ENCODE data around the gene COG7.
"Not testable (repeated sequence)": the region's sequence is repeated elsewhere in the genome, so short reads cannot be mapped to it uniquely, and the experiment has no call there.

COG7 gene

DNA sequence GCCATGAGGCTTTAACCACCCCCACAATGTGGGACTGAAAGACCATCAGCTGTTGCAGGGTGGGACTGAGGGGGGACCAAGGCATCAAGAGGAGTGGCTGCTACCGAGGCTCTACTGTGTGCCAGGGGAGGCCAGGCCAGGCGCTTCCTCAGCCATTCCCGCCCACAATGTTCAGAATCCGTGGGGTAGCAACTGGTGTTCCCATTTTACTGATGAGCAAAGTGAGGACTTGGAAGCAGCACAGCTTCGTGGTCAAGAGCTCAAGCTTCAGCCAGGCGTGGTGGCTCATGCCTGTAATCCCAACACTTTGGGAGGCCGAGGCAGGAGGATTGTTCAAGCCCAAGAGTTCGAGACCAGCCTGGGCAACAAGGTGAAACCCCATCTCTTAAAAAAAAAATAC, 85.0 kb downstream of the COG7 start:
- H3K36me3 ChIP-seq (replicated peaks): no peaks in the 10 kb centered on the region
- TF ChIP-seq, protein P1, sequence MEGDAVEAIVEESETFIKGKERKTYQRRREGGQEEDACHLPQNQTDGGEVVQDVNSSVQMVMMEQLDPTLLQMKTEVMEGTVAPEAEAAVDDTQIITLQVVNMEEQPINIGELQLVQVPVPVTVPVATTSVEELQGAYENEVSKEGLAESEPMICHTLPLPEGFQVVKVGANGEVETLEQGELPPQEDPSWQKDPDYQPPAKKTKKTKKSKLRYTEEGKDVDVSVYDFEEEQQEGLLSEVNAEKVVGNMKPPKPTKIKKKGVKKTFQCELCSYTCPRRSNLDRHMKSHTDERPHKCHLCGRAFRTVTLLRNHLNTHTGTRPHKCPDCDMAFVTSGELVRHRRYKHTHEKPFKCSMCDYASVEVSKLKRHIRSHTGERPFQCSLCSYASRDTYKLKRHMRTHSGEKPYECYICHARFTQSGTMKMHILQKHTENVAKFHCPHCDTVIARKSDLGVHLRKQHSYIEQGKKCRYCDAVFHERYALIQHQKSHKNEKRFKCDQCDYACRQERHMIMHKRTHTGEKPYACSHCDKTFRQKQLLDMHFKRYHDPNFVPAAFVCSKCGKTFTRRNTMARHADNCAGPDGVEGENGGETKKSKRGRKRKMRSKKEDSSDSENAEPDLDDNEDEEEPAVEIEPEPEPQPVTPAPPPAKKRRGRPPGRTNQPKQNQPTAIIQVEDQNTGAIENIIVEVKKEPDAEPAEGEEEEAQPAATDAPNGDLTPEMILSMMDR (IDR thresholded peaks at IDR 0.05; ENCODE audit: low read depth, low read length, missing control alignments): no peak
- DNase-seq: no peak

DNA sequence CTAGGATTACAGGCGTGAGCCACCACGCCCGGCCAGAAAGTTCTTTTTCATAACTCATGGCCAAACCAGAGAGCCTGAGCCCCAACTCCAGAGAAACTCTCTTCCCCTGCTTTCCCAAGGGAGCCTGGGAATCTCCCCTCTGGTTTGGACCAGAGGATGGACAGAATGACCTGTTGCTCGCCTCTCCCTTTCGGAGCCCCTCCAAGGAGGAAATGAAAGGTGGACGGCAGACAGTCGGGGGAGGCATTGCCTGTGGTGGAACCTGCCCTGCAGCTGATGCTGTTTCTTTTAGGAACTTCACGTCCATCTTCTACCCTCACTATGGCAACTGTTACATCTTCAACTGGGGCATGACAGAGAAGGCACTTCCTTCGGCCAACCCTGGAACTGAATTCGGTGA, 85.4 kb downstream of the COG7 start:
- H3K36me3 ChIP-seq (replicated peaks): no peaks in the 10 kb centered on the region
- no peak overlapping the region for H3K4me3 ChIP-seq (ENCODE audit: low read depth, low read length)
- in situ Hi-C loops (cut with HindIII; ENCODE audit: low pct_ligation_motif_present, low sequenced_read_pairs): no loop called here
- H3K27ac ChIP-seq: no peak overlapping the region
- DNase-seq: no peak
- TF ChIP-seq, protein P1 (IDR thresholded peaks at IDR 0.05; ENCODE audit: low read depth, low read length, missing control alignments): no peak
- no peaks in the 10 kb centered on the region for H3K27me3 ChIP-seq (replicated peaks)

More for the DNA sequence above, 85.0 kb downstream of the COG7 start:
- no peak overlapping the region for H3K27ac ChIP-seq
- no peak overlapping the region for H3K4me3 ChIP-seq (ENCODE audit: low read depth, low read length)
- in situ Hi-C loops (cut with HindIII; ENCODE audit: low pct_ligation_motif_present, low sequenced_read_pairs): no loop called here
- no peaks in the 10 kb centered on the region for H3K27me3 ChIP-seq (replicated peaks)

DNA sequence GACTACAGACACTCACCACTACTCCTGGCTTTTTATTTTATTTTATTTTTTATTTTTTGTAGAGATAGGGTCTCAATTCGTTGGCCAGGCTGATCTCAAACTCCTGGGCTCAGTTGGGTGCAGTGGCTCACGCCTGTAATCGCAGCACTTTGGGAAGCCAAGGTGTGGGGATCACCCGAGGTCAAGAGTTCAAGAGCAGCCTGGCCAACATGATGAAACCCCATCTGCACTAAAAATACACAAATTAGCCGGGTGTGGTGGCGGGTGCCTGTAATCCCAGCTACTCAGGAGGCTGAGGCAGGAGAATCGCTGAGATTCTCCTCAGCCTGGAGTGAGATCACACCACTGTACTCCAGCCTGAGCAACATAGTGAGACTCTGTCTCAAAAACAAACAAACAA, 86.6 kb downstream of the COG7 start:
- DNase-seq; in situ Hi-C loops (cut with HindIII; ENCODE audit: low pct_ligation_motif_present, low sequenced_read_pairs): not testable (repeated sequence)

DNA sequence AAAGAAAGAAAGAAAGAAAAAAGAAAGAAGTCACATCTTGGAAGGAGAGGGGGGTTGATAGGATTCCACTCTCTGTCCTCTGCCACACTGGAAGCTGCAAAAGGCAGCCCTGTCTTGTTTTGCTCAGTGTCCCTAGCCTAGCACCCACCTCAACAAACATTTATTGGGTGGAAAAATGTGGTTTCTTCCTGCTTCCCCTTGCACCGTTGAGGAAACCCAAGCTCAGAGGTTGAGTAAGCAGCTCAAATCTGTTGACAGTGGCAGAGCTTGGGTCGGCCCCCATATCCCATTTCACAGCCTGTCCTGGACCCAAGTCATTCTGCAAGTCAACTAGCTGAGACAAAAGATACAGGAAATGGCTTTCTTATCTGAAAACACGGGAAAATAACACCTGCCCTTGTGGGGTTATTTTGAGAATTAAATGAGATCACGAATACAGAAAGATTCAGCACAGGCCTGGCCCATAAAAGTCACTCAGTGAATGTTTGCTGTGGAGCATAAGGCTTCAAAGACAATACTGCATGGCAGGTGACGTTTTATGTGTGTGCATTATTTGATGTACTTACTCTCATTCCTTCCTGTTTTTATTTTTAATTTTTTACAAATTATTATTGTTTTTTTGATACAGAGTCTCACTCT, 87.3 kb downstream of the COG7 start:
- no peak for DNase-seq
- Histone ChIP-seq H3K36me3 (replicated peaks) (no peaks in the 10 kb centered on the region), H3K27me3 (replicated peaks) (no peaks in the 10 kb centered on the region), H3K4me3 (ENCODE audit: low read depth, low read length) (no peak overlapping the region), H3K27ac (no peak overlapping the region)
- TF ChIP-seq, protein P1 (IDR thresholded peaks at IDR 0.05; ENCODE audit: low read depth, low read length, missing control alignments): no peak
- in situ Hi-C loops (cut with HindIII; ENCODE audit: low pct_ligation_motif_present, low sequenced_read_pairs): no loop called here

More for the DNA sequence above, 86.6 kb downstream of the COG7 start:
- not testable (repeated sequence) for H3K27me3 ChIP-seq (replicated peaks); H3K4me3 ChIP-seq (ENCODE audit: low read depth, low read length); H3K36me3 ChIP-seq (replicated peaks); H3K27ac ChIP-seq

DNA sequence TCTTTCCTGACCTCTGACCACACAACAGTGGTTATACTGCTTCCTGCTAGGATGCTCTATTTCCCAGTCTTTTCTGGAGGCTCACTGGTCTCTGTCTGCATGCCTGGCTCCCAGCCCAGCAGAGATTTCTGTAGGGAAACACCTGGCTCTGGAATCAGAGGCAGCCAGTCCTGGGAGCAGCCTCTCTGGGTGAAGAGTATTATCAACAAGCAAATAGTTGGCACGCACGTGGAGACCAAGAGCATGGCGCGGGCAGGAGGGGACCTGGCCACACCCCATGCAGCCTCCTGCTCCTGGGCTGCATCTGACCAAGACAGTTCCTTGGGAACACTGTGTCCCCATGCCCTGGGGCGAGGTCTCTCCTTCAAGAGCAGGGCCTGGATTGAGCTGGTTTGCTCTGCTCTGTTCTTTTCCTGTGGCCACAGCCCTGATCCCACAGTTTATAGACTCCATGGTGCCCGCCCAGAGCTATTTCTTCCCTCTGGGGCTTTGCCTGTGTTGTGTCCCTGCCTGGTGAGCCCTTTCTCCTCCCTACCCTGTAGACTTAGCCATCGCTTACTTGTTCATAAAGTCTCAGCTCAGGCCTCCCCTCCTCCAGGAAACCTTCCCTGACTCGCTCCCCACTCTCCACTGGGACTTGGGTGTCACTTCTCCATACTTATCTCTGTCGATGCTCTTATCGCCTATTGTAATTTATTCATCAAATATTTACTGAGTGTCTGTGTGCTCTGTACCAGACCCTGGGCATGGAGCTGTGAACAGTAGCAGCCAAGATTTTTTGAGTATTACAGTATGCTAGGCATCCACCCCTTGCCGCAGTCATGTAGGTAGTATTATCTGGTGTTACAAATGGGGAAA, 90.3 kb downstream of the COG7 start:
- no peaks in the 10 kb centered on the region for H3K27me3 ChIP-seq (replicated peaks)
- TF ChIP-seq, protein P1 (IDR thresholded peaks at IDR 0.05; ENCODE audit: low read depth, low read length, missing control alignments): no peak
- no peak for DNase-seq
- no peak overlapping the region for H3K4me3 ChIP-seq (ENCODE audit: low read depth, low read length)
- in situ Hi-C loops (cut with HindIII; ENCODE audit: low pct_ligation_motif_present, low sequenced_read_pairs): no loop called here
- no peaks in the 10 kb centered on the region for H3K36me3 ChIP-seq (replicated peaks)
- no peak overlapping the region for H3K27ac ChIP-seq

DNA sequence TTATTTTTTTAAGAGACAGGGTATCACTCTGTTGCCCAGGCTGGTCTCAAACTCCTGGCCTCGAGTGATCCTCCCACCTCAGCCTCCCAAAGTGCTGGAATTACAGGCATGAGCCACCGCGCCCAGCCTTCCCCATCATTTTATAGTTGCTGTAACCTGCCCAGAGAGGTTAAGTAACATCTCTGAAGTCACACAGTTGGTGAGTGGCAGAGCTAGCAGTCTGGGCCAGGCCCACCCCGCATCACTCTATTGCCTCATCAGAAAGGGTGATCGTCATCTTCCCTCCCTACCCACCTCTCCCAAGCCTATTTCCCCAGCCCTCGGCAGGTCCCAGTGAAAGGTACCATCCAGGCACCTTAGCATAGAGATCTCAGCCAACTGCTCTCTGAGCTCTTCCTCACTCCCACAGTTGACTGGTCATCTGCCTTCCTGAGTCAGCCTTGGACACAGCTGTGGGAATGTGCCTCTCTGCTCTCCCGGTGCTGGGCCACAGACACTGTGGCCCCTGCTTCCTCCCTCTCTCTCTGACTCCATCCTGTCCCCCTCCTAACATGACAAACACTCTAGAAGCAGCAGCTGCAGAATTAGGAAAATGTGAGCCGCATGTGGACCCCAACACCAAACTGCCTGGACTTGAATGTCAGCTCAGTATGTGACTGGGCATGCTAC, 93.8 kb downstream of the COG7 start:
- H3K36me3 ChIP-seq (replicated peaks): no peaks in the 10 kb centered on the region
- TF ChIP-seq, protein P1 (IDR thresholded peaks at IDR 0.05; ENCODE audit: low read depth, low read length, missing control alignments): no peak
- no peak for DNase-seq
- H3K27me3 ChIP-seq (replicated peaks): no peaks in the 10 kb centered on the region
- no peak overlapping the region for H3K4me3 ChIP-seq (ENCODE audit: low read depth, low read length)
- in situ Hi-C loops (cut with HindIII; ENCODE audit: low pct_ligation_motif_present, low sequenced_read_pairs): no loop called here
- no peak overlapping the region for H3K27ac ChIP-seq

All from brain microvascular endothelial cell (primary cell).